GM10248 (cell line): Measurements from ENCODE around the gene UBE2S.

ENCODE experiments used
- CTCF ChIA-PET: fragments of 300-600 bp; sonication (Branson Sonifier 250); formaldehyde crosslinking; extraction: SDS; loops from one replicate; lab custom pipeline; 2021; ENCODE audit warnings: antibody characterized with exemption; lab: Yijun Ruan, JAX
- POLR2A ChIA-PET: fragments of 350-650 bp; sonication (Branson Sonifier 250); formaldehyde crosslinking; extraction: SDS; loops from one replicate; lab custom pipeline; 2020; ENCODE audit warnings: antibody characterized with exemption; lab: Yijun Ruan, JAX
- DNase-seq: peaks from one replicate; pipeline ENCODE4 v3.0.0; 2012; ENCODE audit errors: extremely low spot score
- CTCF ChIP-seq: IDR thresholded peaks from 2 replicates; pipeline ENCODE4 v1.5.1; 2012; ENCODE audit warnings: mild to moderate bottlenecking, low read depth; ENCODE audit errors: extremely low read depth, missing control alignments, control extremely low read depth

Gene UBE2S

GRCh38 chr19:55372316-55373081 is 35.1 kb downstream of the UBE2S start:
- ChIA-PET CTCF (interaction anchor here (0.7 to 1.2 kb wide), 2 partner anchors 46 to 212 kb away, joined by 3 read pairs; no protein-coding TSS in a partner anchor), POLR2A (interaction anchor here (0.9 kb wide), 1 partner anchor 35 kb away, joined by 3 read pairs; the partner anchor contains the start of gene UBE2S)
- TF ChIP-seq CTCF, result no peak
- no peak for DNase-seq

- ChIA-PET POLR2A (interaction anchor here (0.9 kb wide), 1 partner anchor 31 kb away, joined by 3 read pairs; no protein-coding TSS in a partner anchor), CTCF (no interaction called here)
- no peak for DNase-seq
- no peak for TF ChIP-seq CTCF
Observed at GRCh38 chr19:55370305-55370988, 37.1 kb downstream of the UBE2S start, which contains the start of gene IL11. TSS of gene IL11 (minus strand) at chr19:55370463. CDS start at chr19:55370310, 153 bp downstream.

GRCh38 chr19:55369653-55370304 is 37.8 kb downstream of the UBE2S start:
- no peak for TF ChIP-seq CTCF
- no peak for DNase-seq
- ChIA-PET CTCF (interaction anchor here (1.0 kb wide), 1 partner anchor 48 kb away, joined by 4 read pairs; no protein-coding TSS in a partner anchor), POLR2A (no interaction called here)

- ChIA-PET POLR2A (interaction anchor here (0.6 kb wide), 1 partner anchor 603 kb away, joined by 3 read pairs; no protein-coding TSS in a partner anchor), CTCF (interaction anchor here (1.0 kb wide), 1 partner anchor 49 kb away, joined by 4 read pairs; no protein-coding TSS in a partner anchor)
- no peak for DNase-seq
- no peak for TF ChIP-seq CTCF
Observed at GRCh38 chr19:55368701-55369563, 38.7 kb downstream of the UBE2S start.

- ChIA-PET POLR2A (no interaction called here), CTCF (interaction anchor here (0.6 kb wide), 1 partner anchor 147 kb away, joined by 3 read pairs; no protein-coding TSS in a partner anchor)
- no peak for DNase-seq
- no peak for TF ChIP-seq CTCF
Observed at GRCh38 chr19:55368106-55368505, 39.5 kb downstream of the UBE2S start.
